SK-N-SH treated with all-trans-retinoic acid at 6 μM for 48 hours (cell line): ENCODE measurements around the gene PEPD.

ENCODE experiments used
- ATAC-seq: fragments of 200-7000 bp; cut with Tn5 transposase; 3 replicates; pipeline ENCODE4 v1.9.1; 2020; ENCODE audit warnings: mild to moderate bottlenecking, moderate library complexity
- ARNTL ChIP-seq: fragments of 450-650 bp; formaldehyde crosslinking; IDR thresholded peaks from 2 replicates; pipeline ENCODE4 v1.5.0; 2020; ENCODE audit warnings: low read depth, mild to moderate bottlenecking, moderate library complexity, borderline replicate concordance
- BACH2 ChIP-seq: fragments of 250-450 bp; sonication (Bioruptor Pico); IDR thresholded peaks from 2 replicates; pipeline ENCODE4 v1.9.0; 2021; ENCODE audit warnings: mild to moderate bottlenecking, borderline replicate concordance
- CREB5 ChIP-seq: fragments of 250-450 bp; sonication (Bioruptor Pico); IDR thresholded peaks from 2 replicates; pipeline ENCODE4 v1.5.1; 2020; ENCODE audit warnings: low read depth, mild to moderate bottlenecking, moderate library complexity
- CSDC2 ChIP-seq: fragments of 250-450 bp; sonication (Bioruptor Pico); IDR thresholded peaks from 2 replicates; pipeline ENCODE4 v1.5.0; 2020; ENCODE audit warnings: mild to moderate bottlenecking, moderate library complexity
- ESRRG ChIP-seq: fragments of 250-450 bp; sonication (Bioruptor Pico); IDR thresholded peaks from 2 replicates; pipeline ENCODE4 v1.6.1; 2021; ENCODE audit warnings: mild to moderate bottlenecking
- GLIS3 ChIP-seq: fragments of 250-450 bp; sonication (Bioruptor Pico); IDR thresholded peaks from 2 replicates; pipeline ENCODE4 v1.5.0; 2020; ENCODE audit warnings: mild to moderate bottlenecking, moderate library complexity
- ISL1 ChIP-seq: fragments of 250-450 bp; sonication (Bioruptor Pico); IDR thresholded peaks from 2 replicates; pipeline ENCODE4 v2.1.2; 2022; ENCODE audit warnings: mild to moderate bottlenecking, moderate library complexity
- OSR1 ChIP-seq: fragments of 250-450 bp; sonication (Bioruptor Pico); IDR thresholded peaks from 2 replicates; pipeline ENCODE4 v1.8.0; 2022; ENCODE audit warnings: moderate library complexity, mild to moderate bottlenecking, inconsistent platforms
- PPARA ChIP-seq: fragments of 250-450 bp; sonication (Bioruptor Pico); IDR thresholded peaks from 2 replicates; pipeline ENCODE4 v1.5.0; 2020; ENCODE audit warnings: mild to moderate bottlenecking, borderline replicate concordance
- RARB ChIP-seq: fragments of 250-450 bp; sonication (Bioruptor Pico); IDR thresholded peaks from 2 replicates; pipeline ENCODE4 v1.8.0; 2021; ENCODE audit warnings: mild to moderate bottlenecking, moderate library complexity
- SNAI2 ChIP-seq: fragments of 250-450 bp; sonication (Bioruptor Pico); IDR thresholded peaks from 2 replicates; pipeline ENCODE4 v1.5.0; 2020; ENCODE audit warnings: mild to moderate bottlenecking, moderate library complexity
- TCF4 ChIP-seq: fragments of 250-450 bp; sonication (Bioruptor Pico); IDR thresholded peaks from 2 replicates; pipeline ENCODE4 v1.8.0; 2021; ENCODE audit warnings: mild to moderate bottlenecking, moderate library complexity, borderline replicate concordance
- TOX ChIP-seq: fragments of 250-450 bp; sonication (Bioruptor Pico); IDR thresholded peaks from 2 replicates; pipeline ENCODE4 v1.8.0; 2021; ENCODE audit warnings: mild to moderate bottlenecking, moderate library complexity, borderline replicate concordance
- ZC3H10 ChIP-seq: fragments of 250-450 bp; sonication (Bioruptor Pico); IDR thresholded peaks from 2 replicates; pipeline ENCODE4 v1.5.1; 2021; ENCODE audit warnings: mild to moderate bottlenecking, moderate library complexity
- ZFP3 ChIP-seq: fragments of 250-450 bp; sonication (Bioruptor Pico); IDR thresholded peaks from 2 replicates; pipeline ENCODE4 v1.5.0; 2020; ENCODE audit warnings: mild to moderate bottlenecking, moderate library complexity
- ZNF565 ChIP-seq: fragments of 450-650 bp; formaldehyde crosslinking; conservative IDR thresholded peaks from 2 replicates; pipeline ENCODE4 v1.5.0; 2020; ENCODE audit warnings: low read depth, mild to moderate bottlenecking, moderate library complexity
- ZNF8 ChIP-seq: fragments of 450-650 bp; formaldehyde crosslinking; IDR thresholded peaks from 2 replicates; pipeline ENCODE4 v1.5.0; 2020; ENCODE audit warnings: mild to moderate bottlenecking, moderate library complexity
- TF ChIP-seq, protein P1 (sequence below): fragments of 250-450 bp; sonication (Bioruptor Pico); IDR thresholded peaks from 2 replicates; pipeline ENCODE4 v1.5.0; 2020; ENCODE audit warnings: mild to moderate bottlenecking, moderate library complexity
- TF ChIP-seq, protein P2 (sequence below): fragments of 250-450 bp; sonication (Bioruptor Pico); IDR thresholded peaks from 2 replicates; pipeline ENCODE4 v1.8.0; 2021; ENCODE audit warnings: low read depth, mild to moderate bottlenecking, moderate library complexity, borderline replicate concordance
- TF ChIP-seq, protein P3 (sequence below): fragments of 250-450 bp; sonication (Bioruptor Pico); IDR thresholded peaks from 2 replicates; pipeline ENCODE4 v1.8.0; 2020; ENCODE audit warnings: mild to moderate bottlenecking, moderate library complexity, borderline replicate concordance

PEPD gene

DNA sequence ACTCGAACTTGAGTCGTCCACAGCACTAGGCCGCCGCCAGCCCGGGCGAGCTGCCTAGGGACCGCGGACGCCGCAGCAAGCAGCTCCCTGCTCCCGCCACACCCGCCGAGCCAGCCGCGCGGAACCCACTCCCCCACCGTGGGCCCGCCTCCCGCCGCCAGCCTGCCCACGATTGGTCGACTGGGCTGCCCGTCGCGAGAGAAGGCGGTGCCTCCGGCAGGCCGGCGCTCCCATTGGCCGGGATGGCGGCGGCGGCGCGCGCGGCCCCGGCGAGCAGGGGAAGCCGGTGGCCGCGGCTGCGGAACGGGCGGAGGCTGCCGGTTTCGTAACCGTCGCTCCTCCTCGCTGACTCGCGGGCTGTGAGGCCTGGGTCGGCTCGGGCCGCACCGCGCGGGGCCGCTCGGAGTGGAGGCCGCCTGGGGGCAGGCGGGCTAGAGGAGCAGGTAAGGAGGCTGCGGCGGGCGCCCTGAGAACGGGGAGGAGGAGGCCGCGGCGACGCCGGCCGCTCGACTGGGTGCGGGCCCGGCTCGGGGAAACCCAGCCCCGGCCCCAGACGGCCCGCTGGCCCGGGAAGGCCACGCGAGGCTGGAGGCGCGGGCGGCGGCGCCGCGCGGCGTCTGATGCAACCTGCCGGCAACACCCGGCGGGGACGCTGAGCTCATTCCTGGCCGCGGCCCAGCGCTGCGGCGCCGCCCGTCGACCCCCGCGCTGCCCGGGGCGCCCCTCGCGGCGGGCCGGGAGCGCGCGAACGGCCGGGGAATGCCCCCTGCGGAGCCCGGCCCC is 147.9 kb downstream of the PEPD start, which contains the start of gene CEBPG (continued):
- TF ChIP-seq, protein P1, sequence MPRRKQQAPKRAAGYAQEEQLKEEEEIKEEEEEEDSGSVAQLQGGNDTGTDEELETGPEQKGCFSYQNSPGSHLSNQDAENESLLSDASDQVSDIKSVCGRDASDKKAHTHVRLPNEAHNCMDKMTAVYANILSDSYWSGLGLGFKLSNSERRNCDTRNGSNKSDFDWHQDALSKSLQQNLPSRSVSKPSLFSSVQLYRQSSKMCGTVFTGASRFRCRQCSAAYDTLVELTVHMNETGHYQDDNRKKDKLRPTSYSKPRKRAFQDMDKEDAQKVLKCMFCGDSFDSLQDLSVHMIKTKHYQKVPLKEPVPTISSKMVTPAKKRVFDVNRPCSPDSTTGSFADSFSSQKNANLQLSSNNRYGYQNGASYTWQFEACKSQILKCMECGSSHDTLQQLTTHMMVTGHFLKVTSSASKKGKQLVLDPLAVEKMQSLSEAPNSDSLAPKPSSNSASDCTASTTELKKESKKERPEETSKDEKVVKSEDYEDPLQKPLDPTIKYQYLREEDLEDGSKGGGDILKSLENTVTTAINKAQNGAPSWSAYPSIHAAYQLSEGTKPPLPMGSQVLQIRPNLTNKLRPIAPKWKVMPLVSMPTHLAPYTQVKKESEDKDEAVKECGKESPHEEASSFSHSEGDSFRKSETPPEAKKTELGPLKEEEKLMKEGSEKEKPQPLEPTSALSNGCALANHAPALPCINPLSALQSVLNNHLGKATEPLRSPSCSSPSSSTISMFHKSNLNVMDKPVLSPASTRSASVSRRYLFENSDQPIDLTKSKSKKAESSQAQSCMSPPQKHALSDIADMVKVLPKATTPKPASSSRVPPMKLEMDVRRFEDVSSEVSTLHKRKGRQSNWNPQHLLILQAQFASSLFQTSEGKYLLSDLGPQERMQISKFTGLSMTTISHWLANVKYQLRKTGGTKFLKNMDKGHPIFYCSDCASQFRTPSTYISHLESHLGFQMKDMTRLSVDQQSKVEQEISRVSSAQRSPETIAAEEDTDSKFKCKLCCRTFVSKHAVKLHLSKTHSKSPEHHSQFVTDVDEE (CRISPR knock-in tag), result no peak
- TF ChIP-seq GLIS3 (CRISPR knock-in tag), result no peak

- no peak for TF ChIP-seq TCF4 (CRISPR knock-in tag)
- TF ChIP-seq ARNTL, result no peak
- TF ChIP-seq ZC3H10, result no peak
- TF ChIP-seq, protein P2, sequence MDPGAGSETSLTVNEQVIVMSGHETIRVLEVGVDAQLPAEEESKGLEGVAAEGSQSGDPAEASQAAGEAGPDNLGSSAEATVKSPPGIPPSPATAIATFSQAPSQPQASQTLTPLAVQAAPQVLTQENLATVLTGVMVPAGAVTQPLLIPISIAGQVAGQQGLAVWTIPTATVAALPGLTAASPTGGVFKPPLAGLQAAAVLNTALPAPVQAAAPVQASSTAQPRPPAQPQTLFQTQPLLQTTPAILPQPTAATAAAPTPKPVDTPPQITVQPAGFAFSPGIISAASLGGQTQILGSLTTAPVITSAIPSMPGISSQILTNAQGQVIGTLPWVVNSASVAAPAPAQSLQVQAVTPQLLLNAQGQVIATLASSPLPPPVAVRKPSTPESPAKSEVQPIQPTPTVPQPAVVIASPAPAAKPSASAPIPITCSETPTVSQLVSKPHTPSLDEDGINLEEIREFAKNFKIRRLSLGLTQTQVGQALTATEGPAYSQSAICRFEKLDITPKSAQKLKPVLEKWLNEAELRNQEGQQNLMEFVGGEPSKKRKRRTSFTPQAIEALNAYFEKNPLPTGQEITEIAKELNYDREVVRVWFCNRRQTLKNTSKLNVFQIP (CRISPR knock-in tag), result no peak
- TF ChIP-seq CREB5 (CRISPR knock-in tag), result no peak
- TF ChIP-seq CSDC2 (CRISPR knock-in tag), result no peak
- TF ChIP-seq ZNF565, result no peak
- TF ChIP-seq SNAI2 (CRISPR knock-in tag), result no peak
- no peak for TF ChIP-seq OSR1
- TF ChIP-seq ESRRG, result no peak
- no peak for TF ChIP-seq ZNF8 (CRISPR knock-in tag)
- no peak for TF ChIP-seq TOX (CRISPR knock-in tag)
- TF ChIP-seq, protein P3, sequence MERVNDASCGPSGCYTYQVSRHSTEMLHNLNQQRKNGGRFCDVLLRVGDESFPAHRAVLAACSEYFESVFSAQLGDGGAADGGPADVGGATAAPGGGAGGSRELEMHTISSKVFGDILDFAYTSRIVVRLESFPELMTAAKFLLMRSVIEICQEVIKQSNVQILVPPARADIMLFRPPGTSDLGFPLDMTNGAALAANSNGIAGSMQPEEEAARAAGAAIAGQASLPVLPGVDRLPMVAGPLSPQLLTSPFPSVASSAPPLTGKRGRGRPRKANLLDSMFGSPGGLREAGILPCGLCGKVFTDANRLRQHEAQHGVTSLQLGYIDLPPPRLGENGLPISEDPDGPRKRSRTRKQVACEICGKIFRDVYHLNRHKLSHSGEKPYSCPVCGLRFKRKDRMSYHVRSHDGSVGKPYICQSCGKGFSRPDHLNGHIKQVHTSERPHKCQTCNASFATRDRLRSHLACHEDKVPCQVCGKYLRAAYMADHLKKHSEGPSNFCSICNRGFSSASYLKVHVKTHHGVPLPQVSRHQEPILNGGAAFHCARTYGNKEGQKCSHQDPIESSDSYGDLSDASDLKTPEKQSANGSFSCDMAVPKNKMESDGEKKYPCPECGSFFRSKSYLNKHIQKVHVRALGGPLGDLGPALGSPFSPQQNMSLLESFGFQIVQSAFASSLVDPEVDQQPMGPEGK (CRISPR knock-in tag), result no peak
- no peak for TF ChIP-seq BACH2 (CRISPR knock-in tag)
- no peak for TF ChIP-seq GLIS3 (CRISPR knock-in tag)
- no peak for TF ChIP-seq ZFP3 (CRISPR knock-in tag)
- no peak for ATAC-seq
These were observed 150.8 kb downstream of the PEPD start for GRCh38 chr19:33370783-33371182.

GRCh38 chr19:33368074-33368864 is 153.3 kb downstream of the PEPD start:
- ATAC-seq, result peak; percentile 36; the same call in 2 of the 3 replicates
- TF ChIP-seq PPARA (CRISPR knock-in tag), result no peak
- no peak for TF ChIP-seq ISL1 (CRISPR knock-in tag)
- no peak for TF ChIP-seq CSDC2 (CRISPR knock-in tag)
- TF ChIP-seq CREB5 (CRISPR knock-in tag), result no peak
- TF ChIP-seq RARB (CRISPR knock-in tag), result no peak
- TF ChIP-seq ZNF565, result no peak
- TF ChIP-seq ARNTL, result no peak
- TF ChIP-seq TOX (CRISPR knock-in tag), result no peak
- TF ChIP-seq ZC3H10, result no peak
- TF ChIP-seq SNAI2 (CRISPR knock-in tag), result no peak
- TF ChIP-seq OSR1, result no peak
- no peak for TF ChIP-seq ZFP3 (CRISPR knock-in tag)
- TF ChIP-seq, protein P2 (CRISPR knock-in tag), result no peak
- TF ChIP-seq, protein P1 (CRISPR knock-in tag), result no peak
- no peak for TF ChIP-seq BACH2 (CRISPR knock-in tag)
- no peak for TF ChIP-seq ZNF8 (CRISPR knock-in tag)
